Activated naive CD8-positive, alpha-beta T cell treated with anti-CD3 and anti-CD28 coated beads, Interleukin-2, amount 50 U/mL, for 24 hours (primary cell): ENCODE data around the gene DNAJB6.
A peak's percentile ranks its signal among the peaks of the same experiment; 100 is the strongest.
"Not testable (repeated sequence)": the region's sequence is repeated elsewhere in the genome, so short reads cannot be mapped to it uniquely, and the experiment has no call there.

Source experiments
- ATAC-seq: fragments of 150-1000 bp; cut with Tn5 transposase; one replicate; pipeline ENCODE4 v1.10.0; 2021
- DNase-seq: peaks from one replicate; pipeline ENCODE4 v3.0.0; 2021
- H3K27ac Mint-ChIP-seq: one replicate; pipeline ENCODE4 v1.8.0; 2021; ENCODE audit warnings: mild to moderate bottlenecking, mixed read lengths
- H3K27me3 Mint-ChIP-seq: one replicate; pipeline ENCODE4 v1.8.0; 2021; ENCODE audit warnings: mixed read lengths
- H3K36me3 Mint-ChIP-seq: one replicate; pipeline ENCODE4 v1.8.0; 2021; ENCODE audit warnings: low read depth, mixed read lengths
- H3K4me1 Mint-ChIP-seq: one replicate; pipeline ENCODE4 v1.8.0; 2021; ENCODE audit warnings: mixed read lengths
- H3K4me3 Mint-ChIP-seq: one replicate; pipeline ENCODE4 v1.8.0; 2021; ENCODE audit warnings: mild to moderate bottlenecking, moderate library complexity, mixed read lengths
- H3K9me3 Mint-ChIP-seq: one replicate; pipeline ENCODE4 v1.8.0; 2021; ENCODE audit warnings: mixed read lengths

DNAJB6 gene

DNA sequence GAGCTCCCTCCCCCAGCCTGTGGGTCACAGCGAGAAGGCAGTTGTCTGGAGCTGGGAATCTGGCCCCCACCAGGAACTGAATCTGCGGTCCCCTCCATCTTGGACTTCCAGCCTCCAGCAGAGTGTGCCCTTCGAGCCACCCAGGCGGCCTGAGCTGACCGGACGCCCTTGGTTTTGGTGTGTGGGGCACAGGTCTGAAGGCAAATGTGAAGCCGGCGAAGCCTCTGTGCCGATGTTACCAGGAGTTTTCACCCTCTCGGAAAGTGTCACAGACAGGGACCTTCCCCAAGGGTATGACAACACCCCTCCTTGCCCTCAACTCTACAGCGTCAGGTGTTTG is 109.1 kb downstream of the DNAJB6 start:
- no peak for DNase-seq
- Mint-ChIP-seq H3K4me1 (no peaks in the 10 kb centered on the region), H3K36me3 (no peaks in the 10 kb centered on the region), H3K27me3 (no peaks in the 10 kb centered on the region), H3K4me3 (no peak overlapping the region), H3K27ac (no peak overlapping the region), H3K9me3 (no peaks in the 10 kb centered on the region)
- no peak for ATAC-seq

DNA sequence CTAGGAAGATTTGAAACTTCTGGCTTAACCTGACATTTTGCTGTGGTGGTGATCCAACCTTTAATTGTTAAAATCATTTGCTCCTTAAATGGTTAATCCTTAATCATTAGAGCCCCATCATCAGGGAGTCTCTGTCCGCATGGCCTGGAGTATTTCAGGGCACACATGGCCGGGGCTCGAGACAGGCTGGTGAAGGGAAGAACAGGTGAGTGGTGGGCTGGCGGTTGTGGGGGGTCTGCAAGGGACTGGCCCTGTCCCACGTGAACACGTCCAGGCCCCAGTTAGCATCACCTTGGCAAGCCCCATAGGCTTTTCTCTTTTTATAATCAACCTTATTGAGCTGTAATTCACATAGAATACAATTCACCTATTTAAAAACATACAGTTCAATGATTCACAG is 109.5 kb downstream of the DNAJB6 start:
- H3K27ac Mint-ChIP-seq = no peak overlapping the region
- no peak for ATAC-seq
- no peak overlapping the region for H3K4me3 Mint-ChIP-seq
- no peaks in the 10 kb centered on the region for H3K4me1 Mint-ChIP-seq
- no peak for DNase-seq
- H3K27me3 Mint-ChIP-seq = no peaks in the 10 kb centered on the region
- H3K36me3 Mint-ChIP-seq = no peaks in the 10 kb centered on the region
- no peaks in the 10 kb centered on the region for H3K9me3 Mint-ChIP-seq

DNA sequence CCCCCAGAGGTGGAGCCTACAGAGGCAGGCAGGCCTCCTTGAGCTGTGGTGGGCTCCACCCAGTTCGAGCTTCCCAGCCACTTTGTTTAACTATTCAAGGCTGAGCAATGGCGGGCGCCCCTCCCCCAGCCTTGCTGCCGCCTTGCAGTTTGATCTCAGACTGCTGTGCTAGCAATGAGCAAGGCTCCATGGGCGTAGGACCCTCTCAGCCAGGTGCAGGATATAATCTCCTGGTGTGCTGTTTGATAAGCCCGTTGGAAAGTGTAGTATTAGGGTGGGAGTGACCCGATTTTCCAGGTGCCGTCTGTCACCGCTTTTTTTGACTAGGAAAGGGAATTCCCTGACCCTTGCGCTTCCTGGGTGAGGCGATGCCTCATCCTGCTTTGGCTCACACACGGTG is 117.2 kb downstream of the DNAJB6 start:
- H3K9me3 Mint-ChIP-seq = peaks cover 11% of the 10 kb centered on the region
- not testable (repeated sequence) for H3K4me1 Mint-ChIP-seq, H3K27ac Mint-ChIP-seq, DNase-seq, H3K27me3 Mint-ChIP-seq, ATAC-seq, H3K36me3 Mint-ChIP-seq, H3K4me3 Mint-ChIP-seq

DNA sequence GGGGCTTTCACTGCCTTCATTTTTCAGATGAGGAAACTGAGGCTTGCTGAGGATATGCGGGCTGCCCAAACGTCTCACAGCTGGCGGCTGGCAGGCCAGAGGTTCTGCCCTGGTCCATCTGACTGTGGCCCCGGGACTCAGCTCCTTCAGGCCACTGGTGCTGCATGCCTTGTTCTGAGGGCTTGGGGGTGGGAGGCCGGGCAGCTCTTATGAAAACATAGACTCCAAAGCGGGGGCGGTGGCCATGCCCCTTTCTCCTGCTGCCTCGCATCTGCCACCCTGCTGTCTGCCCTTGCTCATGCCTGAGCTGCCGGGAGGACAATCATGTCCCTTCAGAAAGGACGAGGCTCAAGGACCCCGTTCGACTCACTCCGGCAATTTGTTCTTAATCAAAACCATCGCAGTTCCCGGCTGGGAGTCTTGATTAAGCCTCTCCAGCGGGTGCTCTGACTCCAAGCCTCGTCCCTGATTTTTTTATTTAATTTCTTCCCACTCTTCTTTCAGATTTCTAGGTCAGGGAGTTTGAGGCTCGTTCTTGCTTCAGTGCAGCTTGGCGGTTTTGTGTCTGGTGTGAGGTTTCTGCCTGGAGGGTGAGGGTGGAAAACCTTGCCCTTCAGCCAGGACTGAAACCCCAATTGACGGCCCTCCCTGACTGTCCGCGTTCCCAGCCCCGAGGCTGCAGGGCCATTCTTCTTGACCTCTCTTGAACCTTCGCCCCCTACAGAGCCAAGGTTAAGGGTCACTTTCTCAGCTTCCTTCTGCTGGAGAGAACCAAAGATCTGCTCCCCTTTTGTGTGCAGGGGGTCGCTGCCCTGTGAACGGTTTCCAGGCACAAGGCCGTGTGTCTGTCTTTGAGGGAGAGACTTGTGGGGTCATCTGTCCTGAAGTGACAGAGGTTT is 120.8 kb downstream of the DNAJB6 start:
- Mint-ChIP-seq H3K27ac (no peak overlapping the region), H3K4me1 (peaks cover 5% of the 10 kb centered on the region), H3K9me3 (peaks cover 11% of the 10 kb centered on the region), H3K4me3 (no peak overlapping the region), H3K36me3 (peaks cover 6% of the 10 kb centered on the region), H3K27me3 (peaks cover 5% of the 10 kb centered on the region)
- no peak for ATAC-seq
- no peak for DNase-seq

DNA sequence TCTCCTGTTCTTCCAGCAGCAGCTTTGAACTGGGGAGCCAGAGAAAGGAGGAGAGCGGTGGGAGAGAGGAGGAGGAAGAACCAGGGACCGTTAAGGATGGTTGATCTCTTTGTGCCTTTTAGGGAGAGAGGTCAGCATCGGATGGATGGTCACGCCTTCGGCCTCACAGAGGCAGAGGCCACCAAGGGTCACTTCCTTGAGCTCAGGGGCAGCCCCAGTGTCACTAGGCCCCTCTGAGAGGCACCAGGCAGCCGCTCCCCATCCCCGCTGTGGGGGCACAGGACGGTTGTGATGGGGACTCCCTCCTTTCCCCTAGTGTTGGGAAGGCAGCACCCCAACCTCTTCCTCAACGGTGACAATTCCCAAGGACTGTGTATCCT is 121.4 kb downstream of the DNAJB6 start:
- Mint-ChIP-seq H3K9me3 (peaks cover 11% of the 10 kb centered on the region), H3K36me3 (peaks cover 4% of the 10 kb centered on the region), H3K4me3 (no peak overlapping the region), H3K27ac (no peak overlapping the region), H3K4me1 (peaks cover 8% of the 10 kb centered on the region), H3K27me3 (peaks cover 5% of the 10 kb centered on the region)
- no peak for DNase-seq
- ATAC-seq = no peak

GRCh38 chr7:157459966-157460365 is 123.2 kb downstream of the DNAJB6 start:
- Mint-ChIP-seq H3K27me3 (peaks cover 5% of the 10 kb centered on the region), H3K27ac (no peak overlapping the region), H3K4me1 (peaks cover 8% of the 10 kb centered on the region), H3K4me3 (no peak overlapping the region), H3K9me3 (peaks cover 5% of the 10 kb centered on the region), H3K36me3 (no peaks in the 10 kb centered on the region)
- ATAC-seq (no peak), DNase-seq (no peak)

- Mint-ChIP-seq H3K36me3 (no peaks in the 10 kb centered on the region), H3K27ac (no peak overlapping the region), H3K27me3 (peaks cover 5% of the 10 kb centered on the region), H3K9me3 (no peaks in the 10 kb centered on the region), H3K4me3 (no peak overlapping the region), H3K4me1 (peaks cover 8% of the 10 kb centered on the region)
- ATAC-seq (no peak), DNase-seq (no peak)
Observed at GRCh38 chr7:157460721-157461120, 123.9 kb downstream of the DNAJB6 start.

GRCh38 chr7:157461573-157462418 is 125.0 kb downstream of the DNAJB6 start:
- Mint-ChIP-seq H3K27me3 (peaks cover 5% of the 10 kb centered on the region), H3K4me1 (peaks cover 8% of the 10 kb centered on the region), H3K4me3 (no peak overlapping the region), H3K9me3 (no peaks in the 10 kb centered on the region), H3K27ac (no peak overlapping the region), H3K36me3 (no peaks in the 10 kb centered on the region)
- DNase-seq (no peak), ATAC-seq (no peak)

DNA sequence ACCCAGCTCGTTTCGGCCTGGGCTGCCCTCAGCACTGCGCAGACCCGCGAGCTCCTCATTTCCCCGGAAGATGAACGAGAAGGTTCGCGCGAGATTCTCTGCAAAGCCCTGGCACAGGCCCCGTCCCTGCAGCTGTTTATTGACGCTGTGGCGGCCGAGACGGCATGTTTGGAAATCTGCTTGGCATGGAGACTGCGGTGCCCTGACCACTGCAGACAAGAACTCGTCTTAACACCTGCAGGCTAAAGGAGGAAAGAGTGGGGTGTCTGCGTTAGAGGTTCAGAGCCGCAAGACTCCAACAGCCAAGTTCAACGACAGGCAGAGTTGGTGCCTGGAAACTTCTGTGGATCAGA is 125.6 kb downstream of the DNAJB6 start:
- no peaks in the 10 kb centered on the region for H3K9me3 Mint-ChIP-seq
- DNase-seq = no peak
- no peak overlapping the region for H3K27ac Mint-ChIP-seq
- H3K4me3 Mint-ChIP-seq = no peak overlapping the region
- peaks cover 3% of the 10 kb centered on the region for H3K27me3 Mint-ChIP-seq
- ATAC-seq = no peak
- H3K36me3 Mint-ChIP-seq = no peaks in the 10 kb centered on the region
- peaks cover 8% of the 10 kb centered on the region for H3K4me1 Mint-ChIP-seq

DNA sequence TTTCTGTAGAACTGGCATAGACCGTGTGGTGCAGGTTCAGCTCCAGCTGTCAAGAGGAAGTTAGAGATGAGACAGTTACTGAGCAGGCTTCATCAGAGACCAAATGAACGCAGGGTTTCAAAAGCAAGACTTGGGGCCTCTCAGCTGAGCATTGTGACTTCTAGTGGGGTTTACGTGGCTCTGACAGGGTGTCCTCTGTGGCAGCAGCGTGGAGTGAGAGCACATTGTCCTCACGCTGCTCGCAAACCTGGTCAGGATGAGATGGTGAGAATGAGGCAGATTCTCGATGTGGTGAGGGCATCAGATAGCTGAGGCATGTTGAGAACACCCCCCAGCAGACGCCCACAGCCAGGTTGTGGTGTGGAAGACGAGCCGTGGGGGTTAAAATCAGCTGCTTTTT is 126.0 kb downstream of the DNAJB6 start:
- peaks cover 3% of the 10 kb centered on the region for H3K27me3 Mint-ChIP-seq
- DNase-seq (no peak), ATAC-seq (peak; percentile 24)
- H3K27ac Mint-ChIP-seq = no peak overlapping the region
- no peaks in the 10 kb centered on the region for H3K9me3 Mint-ChIP-seq
- no peaks in the 10 kb centered on the region for H3K36me3 Mint-ChIP-seq
- H3K4me3 Mint-ChIP-seq = no peak overlapping the region
- H3K4me1 Mint-ChIP-seq = peaks cover 8% of the 10 kb centered on the region

- Mint-ChIP-seq H3K27ac (no peak overlapping the region), H3K4me1 (peaks cover 8% of the 10 kb centered on the region), H3K36me3 (no peaks in the 10 kb centered on the region), H3K4me3 (no peak overlapping the region), H3K9me3 (no peaks in the 10 kb centered on the region), H3K27me3 (peaks cover 3% of the 10 kb centered on the region)
- DNase-seq (no peak), ATAC-seq (no peak)
Observed at GRCh38 chr7:157463245-157463644, 126.4 kb downstream of the DNAJB6 start.

DNA sequence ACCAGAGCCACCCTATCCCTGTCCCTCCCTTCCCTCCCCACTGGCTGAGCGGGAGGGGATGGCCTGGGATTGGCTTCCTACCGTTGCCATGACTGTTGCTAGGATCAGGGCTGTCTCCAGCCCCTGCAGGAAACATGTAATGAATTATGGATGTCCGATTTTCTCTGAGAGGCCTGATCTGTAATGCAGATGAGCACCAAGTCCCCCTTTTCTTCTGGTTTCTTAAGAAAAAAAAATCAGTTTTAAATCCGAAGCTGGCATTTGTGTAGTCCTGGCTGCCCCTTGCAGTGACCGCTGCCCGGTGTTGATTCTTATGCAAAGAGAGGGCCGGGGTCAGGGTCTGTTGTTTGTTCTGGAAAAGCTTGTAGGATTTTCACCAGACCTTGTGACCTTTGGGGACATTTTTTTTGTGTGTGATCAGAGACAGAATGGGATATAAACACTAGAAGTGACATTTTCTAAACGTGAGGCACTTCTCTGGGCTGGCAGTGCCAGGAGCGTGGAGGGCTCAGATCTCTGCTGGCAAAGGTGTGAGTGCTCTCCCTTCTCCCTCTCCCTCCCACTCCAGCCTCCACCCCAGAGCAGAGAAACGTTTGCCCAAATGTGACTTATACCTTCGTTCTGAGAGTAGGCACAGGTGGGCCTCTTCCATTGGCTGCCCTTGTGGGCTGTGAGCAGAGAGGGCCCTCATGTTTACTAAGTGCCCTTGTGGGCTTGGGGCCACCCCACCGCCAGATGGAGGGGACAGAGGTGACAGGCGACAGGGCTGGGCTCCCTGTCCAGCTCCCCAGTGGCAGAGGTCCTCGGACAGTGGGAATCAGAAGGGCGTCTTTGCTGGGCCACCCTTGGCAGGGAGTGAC is 127.5 kb downstream of the DNAJB6 start:
- Mint-ChIP-seq H3K36me3 (no peaks in the 10 kb centered on the region), H3K27ac (no peak overlapping the region), H3K27me3 (peaks cover 3% of the 10 kb centered on the region), H3K4me1 (peaks cover 8% of the 10 kb centered on the region), H3K9me3 (no peaks in the 10 kb centered on the region), H3K4me3 (no peak overlapping the region)
- ATAC-seq = no peak
- no peak for DNase-seq

DNA sequence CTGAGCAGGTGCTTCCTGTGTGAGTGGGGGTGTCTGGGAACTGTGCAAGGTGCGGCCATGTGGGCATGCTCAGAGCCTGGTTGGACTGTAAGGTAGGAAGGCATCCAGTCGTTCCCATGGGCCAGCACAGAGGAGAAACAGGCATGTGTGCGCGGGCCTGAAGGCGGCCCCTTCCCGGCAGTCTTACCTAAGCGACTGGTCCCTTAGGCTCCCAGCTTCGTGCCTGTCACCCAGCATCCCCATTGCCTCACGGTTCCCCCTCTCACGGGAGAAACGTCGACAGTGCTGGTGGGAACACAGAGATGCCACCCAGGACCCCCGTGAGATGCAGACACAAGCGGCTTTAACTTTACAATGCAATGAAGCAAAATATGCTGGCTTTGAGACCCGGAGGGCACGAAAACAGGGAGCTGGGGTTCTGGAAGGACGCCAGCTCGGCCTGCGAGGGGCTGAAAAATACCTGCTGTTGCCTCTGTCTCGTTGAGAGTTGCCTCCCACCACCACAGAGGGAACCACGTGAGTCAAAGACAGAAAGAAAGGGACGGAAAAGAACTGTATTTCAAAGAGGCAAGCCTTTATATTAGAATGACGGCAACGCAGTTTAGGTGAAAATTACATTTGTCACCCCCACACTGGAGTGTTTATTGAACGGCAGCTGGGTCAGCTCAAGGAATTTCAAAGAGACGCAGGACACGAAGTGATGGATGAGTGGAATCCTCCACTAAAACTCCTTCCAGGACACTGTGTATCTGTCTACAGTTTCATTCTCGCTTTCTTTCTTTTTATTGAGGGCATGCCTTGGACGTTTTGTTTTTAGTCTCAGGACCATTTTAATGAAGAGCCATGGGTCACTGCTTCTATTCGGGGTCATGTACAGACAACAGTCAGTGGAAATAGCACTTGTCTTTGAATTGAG is 128.4 kb downstream of the DNAJB6 start:
- H3K9me3 Mint-ChIP-seq = no peaks in the 10 kb centered on the region
- ATAC-seq (no peak), DNase-seq (no peak)
- no peak overlapping the region for H3K4me3 Mint-ChIP-seq
- H3K27me3 Mint-ChIP-seq = peaks cover 3% of the 10 kb centered on the region
- peaks cover 8% of the 10 kb centered on the region for H3K4me1 Mint-ChIP-seq
- H3K27ac Mint-ChIP-seq = no peak overlapping the region
- H3K36me3 Mint-ChIP-seq = no peaks in the 10 kb centered on the region
